ENCODE results near the gene IQSEC1.

The IQSEC1 gene

DNA sequence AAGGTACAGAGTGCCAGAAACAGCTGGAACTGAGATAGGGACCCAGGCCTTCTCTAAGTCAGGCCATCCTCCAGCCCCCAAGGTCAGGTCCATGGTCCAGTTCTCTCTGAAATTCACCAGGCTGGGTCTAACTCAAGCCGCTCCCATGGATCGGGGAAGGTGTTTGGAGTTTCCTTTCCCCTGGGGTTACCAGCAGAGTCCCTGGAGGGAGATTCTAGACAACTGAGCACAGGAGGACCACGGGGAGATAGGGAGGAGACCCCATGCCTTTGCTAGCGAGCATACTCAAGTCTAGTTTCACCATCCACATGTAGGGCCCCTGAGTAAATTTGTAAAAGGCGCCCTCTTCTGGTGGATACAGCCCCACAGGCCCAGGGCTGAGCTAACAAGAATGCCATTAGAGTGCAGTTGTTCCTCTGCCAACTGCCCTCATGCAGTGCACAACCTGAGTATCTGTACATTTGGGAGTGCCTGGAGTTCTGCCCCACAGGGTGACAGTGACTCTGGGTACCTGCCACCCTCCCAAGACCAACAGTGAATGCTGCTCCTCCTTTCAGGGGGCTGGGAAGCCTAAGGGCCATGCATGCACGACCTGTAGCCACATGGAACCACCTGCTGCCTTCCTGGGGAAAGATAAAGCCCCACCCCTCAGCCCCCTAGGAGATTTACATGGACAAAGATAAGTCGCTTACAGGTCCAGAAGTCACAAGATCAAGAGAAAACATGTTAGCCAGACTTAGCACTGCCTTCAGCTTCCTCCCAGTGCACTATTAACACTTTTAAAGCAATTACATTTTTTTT, 89.0 kb downstream of the IQSEC1 start:
- peak; percentile 88 for DNase-seq (ENCODE audit: low spot score)

DNA sequence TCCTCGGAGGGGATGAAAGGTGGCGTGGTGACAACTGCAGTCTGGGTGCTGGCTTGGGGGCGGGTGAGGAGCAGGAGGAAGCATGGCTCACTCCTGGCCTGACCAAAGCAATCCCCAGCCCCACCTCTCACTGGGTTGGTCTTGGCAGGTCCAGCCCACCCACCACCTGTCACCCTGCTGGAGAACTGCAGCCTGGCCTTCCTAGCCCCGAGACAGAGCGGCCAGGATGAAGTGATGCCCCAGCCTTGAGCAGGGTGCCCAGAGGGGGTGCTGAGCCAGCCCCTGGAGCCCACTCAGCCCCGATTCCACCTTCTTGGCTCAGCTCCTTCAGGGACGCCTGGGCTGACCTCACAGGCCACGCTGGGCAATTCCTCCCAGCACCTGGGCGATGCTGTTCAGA, 89.9 kb downstream of the IQSEC1 start:
- no peak for DNase-seq (ENCODE audit: low spot score)

DNA sequence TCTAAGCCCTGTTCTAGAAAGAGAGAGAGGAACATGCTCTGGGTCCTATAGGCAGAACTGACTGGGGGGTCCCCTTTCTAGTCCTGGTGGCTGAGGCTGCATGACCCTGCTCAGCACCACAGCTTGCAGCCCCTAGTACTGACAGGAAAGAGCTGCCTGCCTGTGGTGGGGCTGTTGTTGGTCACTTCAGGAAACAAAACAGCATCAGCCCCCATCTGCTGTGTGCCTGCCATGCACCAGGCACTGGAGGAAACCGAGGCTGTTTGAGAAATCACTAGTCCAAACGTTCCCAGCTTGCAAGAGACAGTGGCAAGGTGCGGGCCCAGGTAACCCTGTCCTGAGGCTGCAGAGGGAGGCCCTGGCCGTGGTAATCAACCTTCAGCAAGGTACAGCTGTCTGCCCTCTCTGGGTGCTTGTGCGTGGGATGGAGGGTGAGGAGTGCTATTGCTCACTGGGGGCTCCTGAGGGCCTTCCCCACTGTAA, 90.6 kb downstream of the IQSEC1 start:
- DNase-seq (ENCODE audit: low spot score): no peak

DNA sequence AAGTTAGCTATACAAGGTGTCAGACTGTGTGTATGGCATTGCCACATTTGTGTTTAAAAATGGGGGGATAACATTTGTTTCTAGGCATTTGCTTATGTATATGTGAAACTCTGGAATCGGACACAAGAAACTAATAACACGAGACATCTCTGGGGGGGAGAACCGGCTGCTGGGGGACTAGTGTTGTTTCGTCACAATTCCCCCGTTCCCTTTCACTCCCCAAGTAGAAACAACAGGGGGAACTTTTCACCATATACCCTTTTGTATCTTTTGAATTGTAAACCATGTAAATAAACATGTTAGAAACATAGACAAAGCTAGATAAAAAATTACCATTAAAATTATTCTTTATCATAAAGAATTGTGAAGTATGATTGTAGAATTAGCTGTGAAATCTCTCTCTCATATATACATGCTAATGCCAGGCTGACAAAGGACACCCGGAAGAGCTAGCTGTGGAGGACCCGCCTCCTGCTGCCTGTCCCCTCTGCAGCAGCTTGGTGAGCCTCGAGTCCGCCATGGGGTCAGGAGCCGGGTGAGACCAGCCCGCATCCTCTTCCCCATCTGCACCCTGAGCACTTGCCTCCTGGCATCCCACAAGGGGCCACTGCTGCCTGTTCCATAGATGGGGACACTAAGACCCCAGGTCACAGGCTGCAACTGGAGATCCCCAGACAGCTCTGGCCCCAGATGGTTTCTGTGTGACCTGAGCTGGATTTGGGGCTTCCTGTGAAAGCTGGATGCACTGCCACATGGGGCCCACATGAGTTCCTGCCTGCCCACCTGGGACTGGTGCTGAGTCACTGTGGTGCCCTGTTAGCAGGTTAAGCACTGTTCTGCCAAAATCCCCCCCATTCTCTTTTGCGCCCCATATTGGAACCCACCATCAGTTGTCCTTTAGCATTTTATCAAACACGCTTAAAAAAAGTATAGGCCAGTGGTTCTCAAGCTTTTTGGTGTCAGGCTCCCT, 91.6 kb downstream of the IQSEC1 start:
- no peak for DNase-seq (ENCODE audit: low spot score)

DNA sequence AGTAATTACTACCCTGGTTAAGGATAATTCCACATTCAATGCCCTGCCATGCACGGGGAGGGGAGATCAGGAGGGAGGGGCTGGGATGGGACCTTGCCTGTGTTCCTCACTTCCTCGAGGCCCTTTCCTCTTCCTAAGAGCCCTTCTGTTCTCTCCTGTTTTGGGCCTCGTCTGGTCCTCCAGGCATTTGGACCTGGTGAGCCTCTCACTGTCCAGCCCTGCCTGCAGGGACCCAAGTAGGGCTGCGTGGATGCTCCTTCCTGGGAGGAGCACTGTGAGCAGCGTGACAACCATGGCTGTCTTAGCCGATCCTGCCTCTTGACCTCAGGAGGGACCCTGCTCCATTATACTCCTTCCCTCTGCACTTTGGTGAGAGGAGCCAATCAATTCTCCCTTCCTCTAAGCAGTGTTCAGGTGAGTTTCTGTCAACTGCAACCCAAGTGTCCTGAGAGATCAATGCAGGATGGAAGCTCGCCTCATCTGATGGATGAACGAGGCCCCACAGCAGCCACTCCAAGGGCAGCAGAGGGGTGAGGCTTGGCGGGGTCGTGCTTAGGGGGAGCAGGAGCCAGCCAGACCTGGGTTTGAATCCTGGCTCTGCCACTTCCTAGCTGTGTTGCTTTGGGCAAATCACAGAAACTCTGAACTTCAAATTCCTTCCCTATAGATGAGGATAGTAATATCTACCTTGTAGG, 92.5 kb downstream of the IQSEC1 start:
- DNase-seq (ENCODE audit: low spot score): no peak

DNA sequence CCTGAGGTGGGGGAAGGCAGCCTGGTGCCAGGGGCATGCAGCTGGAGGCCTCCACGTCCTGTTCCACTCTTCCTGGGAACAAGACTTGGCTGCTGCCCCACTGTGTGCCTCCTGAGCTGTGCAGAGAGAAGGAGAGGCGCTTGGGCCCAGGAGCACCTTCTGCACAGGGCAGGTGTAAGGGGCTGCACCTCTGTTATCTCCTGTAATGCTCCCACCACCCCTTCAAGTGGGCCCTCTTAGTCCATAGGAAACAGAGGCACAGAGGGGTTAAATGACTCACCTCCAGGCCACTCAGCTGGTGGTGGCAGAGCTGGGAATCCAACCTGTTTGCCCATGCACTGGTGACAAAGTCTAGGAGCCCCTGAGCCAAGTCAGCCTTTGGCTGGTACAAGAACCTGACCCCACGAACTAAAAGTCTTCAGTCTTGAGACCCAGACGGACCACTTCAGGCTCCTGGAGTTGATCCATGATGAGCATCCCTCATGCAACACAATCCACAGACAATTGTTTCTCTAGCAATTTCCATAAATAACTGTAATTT, 93.2 kb downstream of the IQSEC1 start:
- no peak for DNase-seq (ENCODE audit: low spot score)

DNA sequence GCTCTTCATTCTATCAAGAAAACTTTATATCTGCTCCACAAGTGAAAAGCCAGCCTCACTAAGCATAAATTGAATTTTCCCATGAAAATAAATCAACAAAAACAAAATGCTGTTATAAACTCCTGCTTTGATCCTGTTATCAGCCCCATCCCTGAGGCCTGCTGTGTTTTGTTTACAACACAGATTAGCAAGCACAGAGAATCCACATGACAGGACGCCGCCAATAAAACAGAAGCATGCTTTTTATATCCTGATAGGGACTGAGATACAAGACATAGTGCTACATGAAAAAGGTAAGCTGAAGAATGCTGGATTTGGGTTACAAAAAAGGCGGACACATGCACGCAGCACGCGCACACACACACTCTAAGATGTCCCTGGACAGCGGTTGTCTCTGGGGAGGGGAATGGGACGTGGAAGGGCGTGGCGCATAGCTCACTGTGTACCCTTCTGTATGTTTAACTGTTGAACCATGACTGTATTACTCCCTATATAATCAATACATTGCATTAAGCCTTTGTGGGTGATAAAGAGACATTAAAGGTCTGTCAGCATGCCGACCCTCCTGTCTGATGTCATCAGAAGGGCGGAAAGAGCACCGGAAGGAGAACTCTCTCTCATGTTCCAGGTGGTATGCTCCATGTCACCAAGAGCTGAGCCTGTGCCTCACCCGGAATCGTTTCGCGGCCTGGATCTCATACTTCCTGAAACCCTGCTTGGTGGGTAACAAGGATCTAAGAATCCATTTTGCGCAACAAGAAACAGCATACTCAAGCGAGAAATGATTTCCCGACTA, 93.9 kb downstream of the IQSEC1 start:
- no peak for DNase-seq (ENCODE audit: low spot score)

DNA sequence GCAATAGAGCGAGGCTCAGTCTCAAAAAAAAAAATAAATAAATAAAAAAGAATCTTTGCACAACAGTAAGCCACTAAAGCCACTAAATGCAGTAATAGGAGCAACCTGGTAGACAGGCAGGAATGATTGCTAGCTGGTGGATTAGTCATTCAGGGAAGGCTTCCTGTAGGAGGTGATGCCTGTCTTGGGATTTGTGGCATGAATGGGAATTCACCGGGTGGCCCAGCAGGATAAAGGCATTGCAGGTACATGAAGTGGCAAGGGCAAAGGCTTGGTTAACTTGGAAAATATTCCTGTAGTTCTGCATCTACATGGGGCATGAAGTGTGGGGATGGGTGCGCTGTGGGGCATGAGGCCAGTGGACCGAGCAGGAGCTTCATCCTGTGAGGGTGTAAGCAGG, 94.5 kb downstream of the IQSEC1 start:
- no peak for DNase-seq (ENCODE audit: low spot score)

DNA sequence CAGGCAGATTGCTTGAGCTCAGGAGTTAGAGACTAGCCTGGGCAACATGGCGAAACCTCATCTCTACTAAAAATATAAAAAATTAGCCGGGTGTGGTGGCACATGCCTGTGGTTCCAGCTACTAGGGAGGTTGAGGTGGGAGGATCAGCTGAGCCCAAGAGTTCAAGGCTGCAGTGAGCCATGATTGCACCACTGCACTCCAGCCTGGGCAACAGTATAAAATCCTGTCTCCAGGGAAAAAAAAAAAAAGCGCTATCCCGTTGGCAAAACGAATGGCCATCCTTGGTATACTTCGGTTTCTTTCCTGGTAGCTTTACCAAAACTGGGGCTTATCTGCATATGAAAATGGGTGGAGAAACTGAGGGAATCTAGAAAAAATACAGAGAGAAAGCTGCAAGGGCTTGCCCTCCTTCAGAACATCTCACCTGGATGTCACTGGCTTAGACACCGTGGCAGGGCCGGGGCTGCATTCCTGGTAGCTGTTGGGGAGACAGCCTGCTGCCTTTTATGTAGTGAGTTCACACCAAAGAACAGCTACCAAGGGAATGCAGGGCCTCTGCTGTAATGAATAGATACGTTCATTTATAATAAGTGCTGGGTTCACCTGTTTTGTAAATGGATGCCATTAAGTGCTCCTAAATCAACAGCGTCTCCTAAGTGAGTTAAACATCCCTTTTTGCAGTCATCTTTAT, 96.0 kb downstream of the IQSEC1 start:
- no peak for DNase-seq (ENCODE audit: low spot score)

DNA sequence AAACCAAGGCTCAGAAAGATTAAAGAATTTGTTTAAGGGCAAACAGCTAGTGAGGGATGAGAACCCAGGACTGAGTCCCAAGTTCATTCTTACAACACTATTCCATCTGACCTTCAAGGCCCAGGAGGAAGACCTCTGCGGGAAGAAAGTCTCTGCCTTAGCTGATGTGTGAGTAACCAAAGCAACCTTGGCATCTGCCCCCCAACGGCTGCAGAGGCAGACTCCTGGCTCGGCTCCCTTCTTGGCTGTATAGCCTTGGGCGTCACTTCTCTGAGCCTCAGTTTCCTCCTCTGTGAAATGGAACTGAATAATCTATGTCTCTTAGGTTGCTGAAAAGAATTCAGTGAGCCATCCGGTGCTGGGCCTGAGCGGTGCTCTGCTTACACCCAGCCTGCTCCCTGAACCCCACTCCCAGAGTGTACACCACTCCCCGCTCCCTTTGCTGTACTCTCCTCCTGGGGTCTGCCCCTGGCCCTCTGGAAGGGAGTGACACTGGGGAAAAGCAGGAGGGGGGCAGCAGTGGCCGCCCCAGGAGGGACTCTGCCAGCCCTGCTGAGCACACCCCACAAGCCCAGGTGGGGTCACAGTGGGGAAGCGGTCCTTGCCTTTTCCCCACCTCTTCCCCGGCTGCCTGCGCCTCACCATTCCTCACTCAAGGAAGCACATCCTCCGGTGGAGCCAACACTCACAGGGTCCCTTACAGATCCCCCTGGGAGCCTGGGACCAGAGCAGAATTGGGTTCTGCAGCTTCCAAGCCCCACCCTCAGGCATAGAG, 97.3 kb downstream of the IQSEC1 start:
- DNase-seq (ENCODE audit: low spot score): no peak

DNA sequence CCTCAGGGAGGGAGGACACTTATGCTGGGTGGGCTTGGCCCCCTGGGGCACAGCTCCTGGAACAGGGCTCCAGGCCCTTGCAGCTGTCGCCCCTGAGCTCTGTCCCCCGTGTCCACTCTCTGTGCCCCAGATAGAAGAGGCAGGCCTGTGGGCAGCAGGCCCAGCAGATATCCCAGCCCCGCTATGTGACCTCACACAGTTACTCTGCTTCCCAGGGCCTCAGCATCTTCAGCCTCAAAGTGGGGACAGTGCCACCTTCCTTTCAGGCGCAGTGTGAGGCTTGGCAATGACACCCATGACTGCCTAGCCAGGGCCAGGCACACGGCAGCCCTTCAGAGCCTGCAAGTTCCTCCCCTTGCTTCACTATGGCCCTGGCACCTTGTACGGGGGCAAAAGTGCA, 98.4 kb downstream of the IQSEC1 start:
- no peak for DNase-seq (ENCODE audit: low spot score)

DNA sequence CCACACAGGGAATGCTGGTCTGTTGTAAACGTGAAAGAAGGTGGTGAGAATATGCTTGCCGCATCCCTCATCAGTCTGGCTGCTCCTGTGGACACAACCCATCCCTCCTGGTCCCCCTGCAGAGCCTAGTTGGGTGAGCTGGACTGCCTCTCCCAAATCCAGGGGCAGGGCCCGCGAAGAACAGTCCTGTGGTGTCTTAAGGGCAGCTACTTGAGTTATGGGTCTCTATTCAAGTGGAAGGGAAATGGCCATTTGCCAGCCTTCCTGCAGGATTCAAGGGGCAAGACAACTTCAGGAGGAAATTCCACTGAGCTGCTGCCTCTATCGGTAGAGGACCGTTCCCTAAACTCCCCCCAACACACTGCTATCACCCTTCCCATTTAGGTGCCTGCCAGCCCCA, 98.9 kb downstream of the IQSEC1 start:
- DNase-seq (ENCODE audit: low spot score): no peak

DNA sequence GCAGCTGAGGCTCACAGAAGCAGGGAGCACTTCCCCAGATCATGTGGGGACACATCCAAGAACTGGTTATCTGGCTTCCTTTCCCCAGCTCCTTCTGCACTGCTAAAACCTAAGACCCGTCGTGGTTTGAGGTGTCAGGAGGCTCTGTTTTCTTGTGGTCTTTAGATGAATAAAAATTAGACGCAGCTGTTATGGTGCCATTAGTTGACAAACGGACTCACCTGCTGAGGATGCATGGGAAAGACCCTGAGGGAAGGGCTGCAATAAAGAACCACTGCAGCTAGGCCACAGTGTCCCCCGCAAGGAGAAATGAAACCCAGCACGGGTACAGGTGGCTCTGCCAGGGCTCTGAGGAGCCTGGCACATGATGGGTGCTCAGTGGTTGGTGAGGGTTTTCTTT, 99.4 kb downstream of the IQSEC1 start:
- no peak for DNase-seq (ENCODE audit: low spot score)

DNA sequence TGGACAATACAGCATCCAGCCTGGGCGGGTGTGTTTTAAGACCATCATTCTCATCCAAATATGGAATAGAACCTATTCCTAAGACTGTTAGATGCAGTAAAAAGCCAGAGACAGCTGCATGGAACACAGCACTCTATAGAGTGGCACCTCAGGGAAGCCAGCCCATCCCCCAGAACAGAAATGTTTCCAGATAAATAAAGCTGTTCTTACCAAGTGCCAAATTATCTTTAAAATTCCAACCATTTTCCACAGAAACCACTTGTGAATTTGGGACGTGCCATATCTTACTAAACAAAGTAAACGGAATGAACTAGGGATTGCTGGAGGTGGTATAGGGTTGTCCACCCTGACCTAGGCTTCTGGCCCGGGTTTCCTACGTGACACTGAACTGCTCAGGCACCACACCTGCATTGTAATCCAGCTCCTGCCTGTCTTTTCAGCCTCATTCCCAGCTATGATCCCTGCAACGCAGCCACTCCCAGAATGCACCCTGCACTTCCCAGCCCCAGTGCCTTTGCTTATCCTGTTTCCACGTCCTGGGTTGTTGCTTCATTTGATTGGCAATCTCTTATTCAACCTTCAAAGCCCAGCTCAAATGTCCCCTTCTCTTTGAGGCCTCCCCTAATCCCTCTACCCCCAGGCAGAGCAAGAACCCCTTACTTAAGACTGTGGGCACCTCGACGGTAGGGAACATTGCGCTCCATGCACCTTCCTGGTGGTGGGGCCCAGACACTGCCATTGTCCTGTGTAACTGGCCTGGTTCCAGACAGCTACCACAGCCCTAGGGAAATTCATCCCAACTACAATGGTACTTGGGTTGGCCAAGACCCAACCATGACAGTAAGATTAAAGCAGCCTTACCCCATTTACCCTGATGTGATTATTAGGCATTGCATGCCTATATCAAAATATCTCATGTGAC, 100.2 kb downstream of the IQSEC1 start:
- no peak for DNase-seq (ENCODE audit: low spot score)

DNA sequence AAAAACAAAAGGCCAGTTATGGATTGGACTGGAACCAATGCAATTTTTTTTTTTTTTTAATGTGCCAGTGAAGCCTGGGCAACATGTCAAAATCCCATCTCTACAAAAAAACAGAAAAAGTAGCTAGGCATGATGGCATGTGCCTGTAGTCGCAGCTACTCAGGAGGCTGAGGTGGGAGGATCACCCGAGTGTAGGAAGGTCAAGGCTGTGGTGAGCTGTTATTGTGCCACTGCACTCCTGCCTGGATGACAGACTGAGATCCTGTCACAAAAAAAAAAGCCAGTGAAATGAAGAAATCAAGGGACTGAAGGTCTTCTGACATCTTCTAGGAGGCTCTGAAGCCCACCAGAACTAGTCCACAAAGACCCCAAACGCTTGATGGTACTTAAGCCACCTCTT, 101.2 kb downstream of the IQSEC1 start:
- DNase-seq (ENCODE audit: low spot score): no peak

DNA sequence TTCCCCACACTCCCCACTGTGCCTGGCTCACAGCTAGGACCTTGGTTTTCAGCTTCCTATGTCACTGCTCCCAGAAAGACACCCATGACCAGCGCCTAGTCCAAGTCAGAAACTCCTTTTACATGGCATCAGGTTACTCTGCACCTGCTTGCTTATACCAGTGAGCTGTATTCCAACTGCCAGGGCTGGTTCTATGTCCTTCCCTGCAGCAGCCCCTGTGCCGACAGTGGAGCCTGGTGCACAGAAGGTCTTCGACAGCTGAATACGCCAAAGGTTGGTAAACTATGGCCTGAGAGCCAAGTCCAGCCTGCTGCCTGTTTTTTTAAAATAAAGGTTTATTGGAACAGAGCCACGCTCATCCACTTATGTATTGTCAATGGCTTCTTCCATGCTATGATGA, 102.5 kb downstream of the IQSEC1 start:
- no peak for DNase-seq (ENCODE audit: low spot score)

DNA sequence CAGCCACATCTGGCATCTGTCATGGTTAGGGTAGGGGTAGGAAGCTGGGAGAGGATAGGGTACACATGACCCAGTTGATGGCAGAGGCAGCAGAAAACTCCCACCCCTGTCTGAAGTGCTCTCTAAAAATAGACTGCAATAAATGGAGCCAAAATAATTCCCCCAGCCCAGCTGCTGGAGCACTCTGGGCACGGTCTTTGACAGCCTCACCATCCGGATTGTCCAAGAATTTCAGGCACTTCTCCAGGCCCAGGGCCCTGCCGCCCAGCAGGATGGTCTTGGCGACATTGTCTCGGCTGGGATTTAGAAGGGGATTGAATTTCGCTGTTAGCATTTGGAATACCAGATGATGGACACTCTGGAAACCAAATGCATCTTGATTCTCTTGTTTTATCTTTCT, 103.7 kb downstream of the IQSEC1 start:
- DNase-seq (ENCODE audit: low spot score): no peak

DNA sequence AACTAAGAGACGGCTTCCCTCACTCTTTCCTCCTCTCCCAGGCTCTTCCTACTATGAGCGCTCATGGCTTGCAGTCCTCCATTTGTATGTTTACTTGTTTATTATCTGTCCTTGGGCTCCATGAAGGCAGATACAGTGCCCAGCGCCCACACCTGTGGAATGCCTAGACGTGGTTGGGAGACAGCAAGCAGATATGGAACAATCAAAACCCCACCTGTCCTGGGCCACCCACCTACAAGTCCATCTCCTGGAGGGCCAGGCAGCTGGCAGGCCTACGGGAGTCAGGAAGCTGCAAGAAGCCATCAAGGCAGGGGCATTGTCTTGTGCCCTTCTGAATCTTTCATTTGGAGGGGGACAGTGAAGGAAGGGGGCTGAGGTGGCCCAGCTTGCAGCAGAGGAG, 104.7 kb downstream of the IQSEC1 start:
- DNase-seq (ENCODE audit: low spot score): no peak
